GM21390 (cell line): ENCODE measurements around the gene TTLL13.
"Not testable (repeated sequence)": the region's sequence is repeated elsewhere in the genome, so short reads cannot be mapped to it uniquely, and the experiment has no call there.

Experiments
- ATAC-seq: cut with Tn5 transposase; IDR thresholded peaks from one replicate; pipeline ENCODE4 v1.9.1; 2021; ENCODE audit not compliant: unreplicated experiment

Gene TTLL13

DNA sequence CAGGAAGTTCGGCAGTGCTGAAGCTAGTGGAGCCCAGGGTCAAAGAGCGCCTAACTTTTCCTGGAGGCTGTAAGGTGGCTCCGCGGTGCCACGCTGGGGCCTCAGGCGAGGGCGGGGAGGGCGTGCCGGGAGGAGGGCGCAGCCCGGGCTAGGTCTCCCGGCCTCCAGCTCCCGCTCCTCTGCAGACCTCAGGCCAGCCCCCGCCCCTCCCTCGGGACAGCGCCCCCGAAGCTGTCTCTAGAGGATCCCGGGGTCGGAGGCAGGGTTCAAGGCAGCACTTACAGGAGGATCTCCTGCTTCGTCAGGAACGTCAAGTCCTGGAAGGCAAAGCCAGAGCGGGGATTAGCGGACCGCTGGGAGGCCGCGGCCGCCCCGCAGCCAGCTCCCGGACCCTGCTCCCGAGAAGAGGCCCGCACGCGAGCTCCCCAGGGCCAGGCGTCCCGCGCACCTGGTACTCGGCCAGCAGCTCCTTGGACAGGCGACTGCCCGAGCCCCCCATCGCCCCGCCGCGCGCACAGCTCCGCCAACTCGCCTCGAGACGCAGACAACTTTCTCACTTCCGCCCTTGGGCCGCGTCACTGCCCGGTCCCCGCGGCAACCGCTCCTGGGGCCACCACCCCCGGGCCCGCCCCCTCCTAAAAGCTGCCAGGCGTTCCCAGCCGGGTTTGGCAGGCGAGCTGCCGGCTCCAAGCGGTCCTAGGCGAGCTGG lies 15.8 kb upstream of the TTLL13 start, which contains the start of gene CIB1:
TSS of gene CIB1 (minus strand) at position 555 of the 709 bp plus-strand sequence. CDS start at position 499, 56 bp downstream.
- ATAC-seq: peak; percentile 81

DNA sequence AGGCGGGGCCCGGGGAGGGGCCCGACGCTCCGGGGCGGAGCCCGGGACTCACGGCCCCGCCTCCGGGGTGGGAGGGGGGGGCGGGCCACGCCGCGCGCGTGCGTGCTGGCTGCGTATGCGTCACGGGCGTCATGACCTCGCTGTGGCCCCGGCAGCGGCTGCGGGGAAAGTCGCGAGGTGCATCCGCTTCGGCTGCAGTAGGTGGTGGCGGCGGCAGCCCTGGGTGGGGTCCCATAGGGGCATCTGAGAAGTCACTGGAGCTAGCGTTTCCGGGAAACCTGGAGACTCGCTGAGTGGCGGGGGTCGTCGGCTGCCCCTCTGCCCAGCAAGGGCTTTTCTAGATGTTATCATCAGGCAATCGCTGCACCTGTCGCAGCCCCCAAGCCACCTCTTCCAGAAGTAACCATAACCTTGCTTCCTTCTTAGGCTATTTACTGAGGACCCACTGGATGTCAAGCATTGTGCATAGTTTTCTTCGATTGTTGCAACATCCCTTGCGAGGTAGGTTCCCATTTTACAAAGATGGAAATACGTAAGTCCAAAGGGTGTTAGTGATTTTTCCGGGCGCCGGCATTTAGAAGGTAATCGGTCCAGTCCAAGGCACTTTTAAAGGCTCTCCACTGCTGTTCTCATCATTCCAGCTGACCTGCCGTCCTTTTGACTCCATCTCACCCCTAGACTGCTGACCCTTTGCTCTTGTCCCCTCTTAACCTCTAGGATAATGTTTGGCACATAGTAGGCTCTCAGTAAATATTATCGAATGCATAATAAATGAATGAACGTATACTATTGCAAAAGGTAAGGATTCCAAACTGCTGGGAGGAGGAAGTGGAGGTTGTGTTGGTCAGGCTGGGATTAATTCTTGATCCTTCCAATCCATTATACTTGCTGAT lies 15.0 kb upstream of the TTLL13 start, which contains the start of gene GDPGP1:
TSS of gene GDPGP1 (plus strand) at position 114 of the 893 bp plus-strand sequence. CDS start 6,700 bp downstream, outside the sequence.
- peak; percentile 63 for ATAC-seq

DNA sequence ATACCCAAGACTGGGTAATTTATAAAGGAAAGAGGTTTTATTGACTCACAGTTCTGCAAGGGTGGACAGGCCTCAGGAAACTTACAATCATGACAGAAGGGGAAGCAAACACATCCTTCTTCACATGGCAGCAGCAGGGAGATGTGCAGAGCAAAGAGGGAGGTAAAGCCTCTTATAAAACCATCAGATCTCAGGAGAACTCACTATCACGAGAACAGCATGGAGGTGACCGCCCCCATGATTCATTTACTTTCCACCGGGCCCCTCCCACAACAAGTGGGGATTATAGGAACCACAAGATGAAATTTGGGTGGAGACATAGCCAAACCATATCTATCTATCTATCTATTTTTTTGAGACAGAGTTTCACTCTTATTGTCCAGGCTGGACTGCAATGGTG lies 10.0 kb upstream of the TTLL13 start:
- no peak for ATAC-seq

DNA sequence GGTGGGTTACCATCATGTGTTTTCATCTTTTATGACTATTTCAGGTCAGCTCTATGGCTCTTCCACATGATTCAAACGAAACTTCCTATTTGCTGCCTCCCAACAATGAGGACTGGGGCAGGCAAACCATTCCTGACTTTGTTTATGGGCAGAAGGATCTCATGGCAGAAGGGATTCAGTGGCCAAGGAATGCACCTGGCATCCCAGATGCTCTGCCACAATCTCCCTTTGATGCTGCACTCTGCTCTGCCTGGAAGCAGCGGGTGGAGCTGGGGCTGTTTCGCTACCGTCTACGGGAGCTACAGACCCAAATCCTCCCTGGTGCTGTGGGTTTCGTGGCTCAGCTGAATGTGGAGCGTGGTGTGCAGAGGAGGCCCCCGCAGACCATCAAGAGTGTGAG lies 8.5 kb upstream of the TTLL13 start:
- no peak for ATAC-seq

DNA sequence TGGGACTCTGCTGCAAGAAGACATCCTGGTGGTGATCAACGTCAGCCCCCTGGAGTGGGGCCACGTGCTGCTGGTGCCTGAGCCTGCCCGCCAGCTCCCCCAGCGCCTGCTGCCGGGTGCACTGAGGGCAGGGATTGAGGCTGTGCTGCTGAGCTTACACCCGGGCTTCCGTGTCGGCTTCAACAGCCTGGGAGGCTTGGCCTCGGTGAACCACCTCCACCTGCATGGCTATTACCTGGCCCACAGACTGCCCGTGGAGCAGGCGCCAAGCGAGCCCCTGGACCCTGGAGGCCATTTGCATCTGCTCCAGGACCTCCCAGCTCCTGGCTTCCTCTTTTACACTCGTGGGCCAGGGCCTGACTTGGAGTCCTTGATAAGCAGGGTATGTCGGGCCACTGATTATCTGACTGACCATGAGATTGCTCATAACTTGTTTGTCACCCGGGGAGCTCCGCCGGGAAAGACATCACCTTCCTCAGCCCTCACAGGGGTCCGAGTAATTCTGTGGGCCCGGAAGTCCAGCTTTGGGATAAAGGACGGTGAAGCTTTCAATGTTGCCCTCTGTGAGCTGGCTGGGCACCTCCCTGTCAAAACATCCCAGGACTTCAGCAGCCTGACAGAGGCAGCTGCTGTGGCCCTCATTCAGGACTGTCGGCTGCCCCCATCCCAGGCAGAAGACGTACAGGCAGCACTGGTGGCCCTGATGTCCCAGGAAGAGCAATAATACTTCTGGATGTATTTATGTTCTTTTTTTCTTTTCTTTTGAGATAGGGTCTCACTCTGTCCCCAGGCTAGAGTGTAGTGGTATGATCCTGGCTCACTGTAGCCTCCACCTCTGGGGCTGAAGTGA lies 7.8 kb upstream of the TTLL13 start:
- no peak for ATAC-seq

DNA sequence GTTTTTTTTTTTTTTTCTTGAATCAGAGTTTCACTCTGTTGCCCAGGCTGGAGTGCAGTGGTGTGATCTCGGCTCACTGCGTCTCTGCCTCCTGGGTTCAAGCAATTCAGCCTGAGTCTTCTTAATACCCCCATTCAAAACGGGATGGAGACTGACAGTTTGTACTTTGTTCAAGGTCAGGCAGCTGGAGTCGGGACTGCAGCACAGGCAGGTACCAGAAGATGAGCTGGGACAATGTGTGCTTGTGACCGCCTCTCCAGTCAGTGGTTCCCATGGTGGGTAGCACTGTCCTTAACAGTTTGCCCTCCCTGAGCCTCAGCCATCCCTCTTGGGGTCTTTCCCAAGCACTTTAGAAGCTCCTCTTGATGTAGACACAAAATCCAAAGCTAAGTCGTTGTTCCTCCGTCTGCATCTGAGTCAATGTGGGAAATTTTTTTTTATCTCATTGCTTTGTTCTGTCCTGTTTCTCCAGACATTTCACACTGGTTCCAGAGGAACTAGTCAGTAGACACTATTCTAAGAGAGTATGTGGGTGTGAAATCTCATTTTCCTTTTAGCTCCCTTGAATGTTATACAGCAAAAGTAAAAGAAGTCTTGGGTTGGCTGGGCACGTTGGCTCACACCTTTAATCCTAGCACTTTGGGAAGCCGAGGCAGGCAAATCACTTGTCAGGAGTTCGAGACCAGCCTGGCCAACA lies 5.3 kb upstream of the TTLL13 start:
- no peak for ATAC-seq

DNA sequence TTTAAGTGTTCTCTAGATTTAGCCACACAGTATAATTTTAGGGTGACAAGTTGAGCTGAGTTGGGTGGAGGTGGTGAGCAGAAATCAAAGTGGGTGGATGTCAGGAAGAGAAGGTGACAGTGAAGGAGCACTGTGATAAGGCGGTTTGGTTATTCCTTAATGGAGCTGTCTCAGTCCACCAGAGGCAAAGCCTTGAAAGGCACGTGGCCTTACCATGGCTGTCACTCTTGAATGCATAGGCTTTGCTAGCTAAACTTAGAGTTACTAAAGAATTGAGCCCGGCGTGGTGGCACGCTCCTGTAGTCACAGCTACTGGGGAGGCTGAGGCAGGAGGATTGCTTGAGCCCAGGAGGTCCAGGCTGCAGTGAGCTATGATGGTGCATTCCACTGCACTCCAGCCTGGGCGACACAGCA lies 560 bp upstream of the TTLL13 start:
- no peak for ATAC-seq

DNA sequence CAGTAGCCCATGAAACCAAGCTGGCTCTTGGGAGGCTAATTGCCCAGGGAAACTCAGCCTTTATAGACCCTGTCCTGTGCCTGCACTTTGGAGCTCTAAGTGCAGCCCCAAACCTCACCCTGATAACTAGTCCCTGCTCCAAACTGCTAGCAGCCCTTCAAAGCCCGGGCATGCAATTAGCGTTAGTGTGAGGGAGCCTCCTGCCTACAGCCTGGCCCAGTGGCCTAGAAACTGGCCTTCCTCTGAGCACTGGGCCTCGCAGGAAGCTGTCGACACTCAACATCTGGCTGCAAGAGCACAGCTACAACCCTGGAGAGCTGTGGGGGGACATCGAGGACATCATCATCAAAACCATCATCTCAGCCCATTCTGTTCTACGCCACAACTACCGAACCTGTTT lies 8.4 kb downstream of the TTLL13 start:
- ATAC-seq: no peak

DNA sequence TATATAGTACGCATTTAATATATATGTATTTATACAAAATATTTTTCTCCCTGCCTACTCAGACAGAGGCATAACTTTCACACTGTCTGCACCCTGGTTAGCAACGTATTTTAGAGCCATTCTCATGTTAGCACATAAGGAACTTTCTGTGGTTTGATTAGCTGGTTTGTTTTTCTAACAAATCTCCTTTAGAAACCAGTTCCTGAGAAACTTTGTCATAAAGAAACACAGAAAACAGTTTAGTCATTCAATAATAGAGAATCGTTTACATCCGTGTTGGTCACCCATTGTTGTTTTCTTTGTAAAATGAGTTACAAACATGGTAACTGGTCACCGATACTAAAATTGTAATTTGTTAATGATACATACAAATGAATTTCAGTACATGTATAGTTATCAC lies 10.2 kb downstream of the TTLL13 start:
- ATAC-seq: peak; percentile 86

DNA sequence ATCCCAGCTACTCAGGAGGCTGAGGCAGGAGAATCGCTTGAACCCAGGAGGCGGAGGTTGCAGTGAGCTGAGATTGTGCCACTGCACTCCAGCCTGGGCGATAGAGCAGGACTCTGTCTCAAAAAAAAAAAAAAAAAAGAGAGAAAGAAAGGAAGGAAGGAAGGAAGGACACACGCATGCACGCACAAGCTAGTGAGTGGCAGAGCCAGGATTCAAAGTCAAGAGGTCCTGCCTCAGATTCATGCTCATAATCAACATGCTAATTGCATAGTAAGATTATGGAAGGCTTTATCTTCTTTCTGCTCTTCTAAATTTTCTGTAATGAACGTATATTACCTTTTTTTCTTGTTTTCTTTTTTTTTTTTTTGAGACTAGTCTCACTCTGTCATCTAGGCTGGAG lies 11.4 kb downstream of the TTLL13 start:
- ATAC-seq: not testable (repeated sequence)

DNA sequence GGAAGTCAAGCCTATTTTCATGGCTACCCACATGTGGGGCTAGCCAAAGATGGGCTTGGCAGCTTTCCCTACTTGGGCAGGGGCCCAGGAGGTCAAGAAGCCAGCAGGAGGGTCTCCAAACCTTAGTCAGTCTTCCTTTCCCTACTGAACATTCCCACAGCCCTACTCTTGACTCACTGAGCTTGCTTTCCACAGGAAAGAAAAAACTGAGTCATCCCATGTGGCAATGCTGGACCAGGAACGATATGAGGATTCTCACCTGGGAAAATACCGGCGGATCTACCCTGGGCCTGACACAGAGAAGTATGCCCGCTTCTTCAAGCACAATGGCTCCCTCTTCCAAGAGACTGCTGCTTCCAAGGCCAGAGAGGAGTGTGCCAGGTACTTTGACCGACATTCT lies 12.5 kb downstream of the TTLL13 start:
- ATAC-seq: no peak

DNA sequence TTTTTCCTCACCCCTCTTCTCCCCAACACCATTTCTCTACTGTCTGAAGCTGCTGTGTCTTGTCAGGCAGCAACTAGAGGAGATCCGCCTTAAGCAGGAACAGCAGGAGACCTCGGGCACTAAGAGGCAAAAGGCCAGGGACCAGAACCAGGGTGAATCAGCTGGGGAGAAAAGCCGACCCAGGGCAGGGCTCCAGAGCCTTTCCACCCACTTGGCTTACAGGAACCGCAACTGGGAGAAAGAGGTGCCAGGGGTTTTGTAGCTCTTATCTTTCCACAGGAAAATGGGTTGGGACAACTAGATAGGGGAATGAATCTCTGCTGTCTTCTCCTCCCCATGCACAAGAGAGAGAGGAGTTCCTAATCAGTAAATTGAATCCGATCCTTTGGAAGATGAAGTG lies 13.1 kb downstream of the TTLL13 start:
- no peak for ATAC-seq

DNA sequence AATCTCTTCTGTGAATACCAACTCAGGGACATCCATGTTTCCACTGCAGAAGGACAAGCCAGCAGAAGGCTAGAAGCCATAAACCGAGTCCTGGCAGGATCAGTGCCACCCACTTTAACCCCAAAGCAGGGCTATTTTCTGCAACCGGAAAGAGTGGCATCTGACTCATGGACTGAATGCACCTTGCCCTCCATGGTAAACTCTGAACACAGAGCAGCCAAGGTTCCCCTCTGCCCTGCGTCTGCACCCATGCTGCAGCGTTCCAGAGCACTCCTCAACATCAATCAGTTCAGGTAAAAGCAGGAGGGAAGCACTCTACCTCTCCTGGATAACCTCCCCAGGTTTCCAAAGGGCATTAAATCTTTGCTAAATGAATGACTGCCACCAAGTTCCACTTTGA lies 15.3 kb downstream of the TTLL13 start:
- no peak for ATAC-seq

DNA sequence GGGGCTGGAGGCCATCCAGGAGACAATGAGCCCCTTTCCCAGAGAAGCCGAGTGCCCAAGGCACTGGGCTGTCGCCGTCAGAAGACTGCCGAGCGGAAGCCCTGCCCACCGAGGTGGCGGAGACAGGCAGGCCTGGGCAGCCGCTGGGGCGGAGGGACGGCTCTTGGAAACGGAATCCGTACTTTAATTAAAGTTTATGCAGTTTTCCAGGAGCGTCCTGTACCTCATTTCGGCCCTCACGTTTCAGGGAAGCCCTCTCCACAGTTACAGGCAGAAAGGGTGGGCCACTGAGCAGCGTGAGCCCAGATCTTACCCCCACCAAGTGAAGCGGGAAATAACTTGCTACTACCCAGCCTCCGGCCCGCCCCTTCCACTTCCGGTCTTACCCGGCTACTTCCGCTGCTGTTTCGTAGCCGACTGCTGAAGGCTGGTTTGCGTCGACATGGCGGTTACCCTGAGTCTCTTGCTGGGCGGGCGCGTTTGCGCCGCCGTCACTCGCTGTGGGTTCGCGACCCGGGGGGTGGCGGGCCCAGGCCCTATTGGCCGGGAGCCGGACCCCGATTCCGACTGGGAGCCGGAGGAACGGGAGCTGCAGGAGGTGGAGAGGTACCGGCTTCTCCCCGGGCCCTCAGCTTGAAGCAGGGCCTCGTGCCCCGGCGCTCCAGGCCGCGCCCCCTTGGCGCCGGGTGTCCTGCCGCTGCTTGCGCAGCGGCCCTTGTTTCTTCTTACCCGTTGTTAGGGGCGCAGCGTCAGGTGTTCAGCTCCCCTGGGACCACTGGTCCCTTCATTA lies 16.1 kb downstream of the TTLL13 start, which contains the start of gene NGRN:
TSS of gene NGRN (plus strand) at position 402 of the 790 bp plus-strand sequence. CDS start at position 443, 41 bp downstream.
- ATAC-seq: peak; percentile 90

DNA sequence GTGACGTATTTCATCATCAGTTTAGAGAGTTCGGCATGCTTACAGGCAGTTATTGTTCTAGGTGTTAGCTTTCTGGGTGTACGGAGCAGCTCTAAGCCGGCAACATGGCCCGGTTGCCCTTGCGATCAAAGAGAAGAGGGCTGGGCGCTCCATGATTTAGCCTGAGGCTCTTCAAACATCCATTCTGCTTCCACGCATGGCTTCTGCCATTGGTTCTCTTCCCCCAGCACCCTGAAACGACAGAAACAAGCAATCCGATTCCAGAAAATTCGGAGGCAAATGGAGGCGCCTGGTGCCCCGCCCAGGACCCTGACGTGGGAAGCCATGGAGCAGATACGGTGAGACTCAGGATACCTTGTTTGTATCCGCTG lies 16.7 kb downstream of the TTLL13 start:
- ATAC-seq: peak; percentile 13

DNA sequence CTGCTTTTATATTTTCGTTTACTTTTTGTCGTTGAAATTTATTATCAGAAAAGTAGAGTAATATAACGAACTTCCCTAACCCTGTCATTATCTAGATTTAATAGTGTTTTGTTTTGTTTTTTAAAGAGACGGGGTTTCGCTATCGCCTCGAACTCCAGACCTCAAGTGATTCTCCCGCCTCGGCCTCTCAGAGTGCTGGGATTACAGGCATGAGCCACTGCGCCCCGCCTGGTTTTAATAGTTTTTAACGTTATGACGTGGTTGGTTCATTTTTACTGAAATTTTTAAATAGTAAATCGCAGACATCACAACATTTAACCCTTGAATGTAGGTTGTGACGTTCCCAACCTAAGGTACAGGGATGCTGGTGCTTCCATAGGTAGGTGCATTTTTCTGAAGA lies 17.1 kb downstream of the TTLL13 start:
- no peak for ATAC-seq

DNA sequence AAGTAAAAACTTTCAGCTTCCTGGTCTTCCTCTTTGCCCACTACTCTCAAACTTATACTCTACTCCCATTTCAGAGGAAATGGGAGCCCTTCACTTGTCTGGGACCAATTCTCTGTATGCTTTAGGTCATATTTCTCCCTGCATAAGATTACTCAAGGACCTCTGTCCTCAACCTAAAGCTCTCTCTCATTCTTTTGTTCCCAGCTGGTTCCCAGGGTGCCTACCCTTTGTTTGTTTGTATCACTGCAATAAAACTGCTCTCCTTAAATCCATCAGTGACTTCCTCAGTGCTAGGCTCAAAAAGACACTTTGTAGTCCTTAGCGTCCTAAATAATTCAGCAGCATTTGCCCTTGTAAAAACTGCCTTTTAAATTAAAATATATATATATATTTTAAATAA lies 19.1 kb downstream of the TTLL13 start:
- ATAC-seq: no peak

DNA sequence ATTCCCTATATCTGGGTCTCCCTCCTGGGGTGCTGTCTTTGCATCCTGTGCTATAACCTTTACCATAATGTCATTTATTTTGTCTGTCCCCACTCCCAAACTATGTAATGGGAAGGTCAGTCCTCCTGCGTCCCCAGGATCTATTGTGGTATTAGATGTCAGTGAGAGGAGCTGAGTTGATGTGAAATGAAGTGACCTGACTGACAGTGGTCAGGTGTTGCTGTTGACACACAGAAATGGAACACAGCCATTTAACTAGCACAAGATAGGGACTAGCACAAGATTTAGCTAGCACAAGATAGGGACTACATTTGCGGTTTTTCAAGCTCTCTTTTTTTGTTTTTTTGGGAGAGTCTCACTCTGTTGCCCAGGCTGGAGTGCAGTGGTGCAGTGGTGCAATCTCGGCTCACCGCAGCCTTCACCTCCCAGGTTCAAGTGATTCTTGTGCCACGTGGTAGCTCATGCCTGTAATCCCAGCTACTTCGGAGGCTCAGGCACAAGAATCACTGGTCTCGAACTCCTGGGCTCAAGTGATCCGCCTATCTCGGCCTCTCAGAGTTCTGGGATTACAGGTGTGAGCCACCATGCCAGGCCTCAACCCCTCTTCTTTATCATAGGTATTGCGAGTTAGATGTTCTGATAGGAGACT lies 21.3 kb downstream of the TTLL13 start:
- no peak for ATAC-seq
